Stimulated activated CD8-positive, alpha-beta memory T cell treated with anti-CD3 and anti-CD28 coated beads, Interleukin-4, amount 100 ng/mL, for 1 hour (primary cell): ENCODE data around the gene COX10.
A peak's percentile ranks its signal among the peaks of the same experiment; 100 is the strongest.
"Not testable (repeated sequence)": the region's sequence is repeated elsewhere in the genome, so short reads cannot be mapped to it uniquely, and the experiment has no call there.

ENCODE experiments used
- DNase-seq, 2 donors: peaks; one replicate each; pipeline ENCODE4 v3.0.0-alpha.2; 2020; ENCODE audit warnings: low read depth in 2 of 2, low spot score in 1 of 2

COX10 gene

GRCh38 chr17:14069251-14070021, at the start of gene COX10:
TSS of gene COX10 (plus strand) at chr17:14069504. CDS start at chr17:14069606, 102 bp downstream.
- DNase-seq, result peak; percentile 54 to 65

- DNase-seq, result not testable (repeated sequence)
Observed at GRCh38 chr17:14021651-14022294, 47.5 kb upstream of the COX10 start.

GRCh38 chr17:14029755-14030154, 39.5 kb upstream of the COX10 start:
- DNase-seq, result not testable (repeated sequence)

- no peak for DNase-seq
Observed at GRCh38 chr17:14032234-14032633, 37.1 kb upstream of the COX10 start.

- no peak for DNase-seq
Observed at GRCh38 chr17:14033166-14033565, 36.1 kb upstream of the COX10 start.

- DNase-seq, result no peak
Observed at GRCh38 chr17:14037453-14037852, 31.9 kb upstream of the COX10 start.

- no peak for DNase-seq
Observed at GRCh38 chr17:14038206-14038605, 31.1 kb upstream of the COX10 start.

GRCh38 chr17:14042411-14042810, 26.9 kb upstream of the COX10 start:
- DNase-seq, result no peak

- DNase-seq, result no peak
Observed at GRCh38 chr17:14044702-14045101, 24.6 kb upstream of the COX10 start.

GRCh38 chr17:14046978-14047377, 22.3 kb upstream of the COX10 start:
- DNase-seq, result no peak

GRCh38 chr17:14047591-14047990, 21.7 kb upstream of the COX10 start:
- DNase-seq, result no peak

GRCh38 chr17:14048169-14048568, 21.1 kb upstream of the COX10 start:
- DNase-seq, result no peak

- DNase-seq, result no peak
Observed at GRCh38 chr17:14050616-14051015, 18.7 kb upstream of the COX10 start.

GRCh38 chr17:14051692-14052091, 17.6 kb upstream of the COX10 start:
- no peak for DNase-seq

- no peak for DNase-seq
Observed at GRCh38 chr17:14052886-14053615, 16.3 kb upstream of the COX10 start.

- no peak for DNase-seq
Observed at GRCh38 chr17:14057591-14057990, 11.7 kb upstream of the COX10 start.

GRCh38 chr17:14058051-14058450, 11.3 kb upstream of the COX10 start:
- no peak for DNase-seq

- DNase-seq, result no peak
Observed at GRCh38 chr17:14060706-14061105, 8.6 kb upstream of the COX10 start.

- DNase-seq, result no peak
Observed at GRCh38 chr17:14061666-14062560, 7.4 kb upstream of the COX10 start.

- no peak for DNase-seq
Observed at GRCh38 chr17:14067347-14067746, 2.0 kb upstream of the COX10 start.
